B cell (primary cell): ENCODE results near the gene THSD7A.

Experiments used
- EZH2 ChIP-seq: IDR thresholded peaks from 2 replicates; pipeline ENCODE4 v1.6.1; 2012; ENCODE audit warnings: borderline replicate concordance, low read depth, mild to moderate bottlenecking, moderate library complexity, low read length; ENCODE audit not compliant: insufficient read depth, poor library complexity, severe bottlenecking
- TF ChIP-seq, protein P1 (sequence below): fragments of 200-600 bp; IDR thresholded peaks from one replicate; pipeline ENCODE4 v1.8.0; 2022; ENCODE audit warnings: antibody characterized with exemption, mild to moderate bottlenecking

DNA sequence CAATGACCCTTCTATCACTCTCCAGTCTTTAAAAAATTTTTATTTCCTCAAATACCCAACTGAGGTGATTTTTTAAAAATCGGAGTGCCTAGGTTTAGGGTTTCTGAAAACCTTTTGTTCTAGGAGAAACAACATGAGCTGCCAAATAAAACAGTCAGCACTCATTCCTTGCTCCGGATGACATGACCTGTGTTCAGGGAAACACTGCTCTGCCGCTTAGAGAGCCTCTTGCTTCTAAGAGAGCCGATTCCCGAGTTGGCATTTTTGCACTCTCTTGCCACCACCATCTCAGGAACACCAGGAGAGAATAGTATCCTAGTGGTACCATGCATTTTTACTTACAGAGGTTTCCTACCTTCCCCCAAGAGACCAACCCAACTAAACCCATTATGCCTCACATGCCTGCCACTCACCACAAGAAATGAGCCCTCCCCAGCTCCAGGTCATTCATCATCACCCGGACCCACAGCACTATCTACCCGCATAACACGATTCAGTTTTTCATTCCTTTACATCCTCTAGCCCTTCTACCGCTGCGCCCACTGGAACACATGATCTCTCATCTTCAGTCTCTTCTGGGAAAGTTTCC lies 365.4 kb downstream of the THSD7A start:
- TF ChIP-seq, protein P1, sequence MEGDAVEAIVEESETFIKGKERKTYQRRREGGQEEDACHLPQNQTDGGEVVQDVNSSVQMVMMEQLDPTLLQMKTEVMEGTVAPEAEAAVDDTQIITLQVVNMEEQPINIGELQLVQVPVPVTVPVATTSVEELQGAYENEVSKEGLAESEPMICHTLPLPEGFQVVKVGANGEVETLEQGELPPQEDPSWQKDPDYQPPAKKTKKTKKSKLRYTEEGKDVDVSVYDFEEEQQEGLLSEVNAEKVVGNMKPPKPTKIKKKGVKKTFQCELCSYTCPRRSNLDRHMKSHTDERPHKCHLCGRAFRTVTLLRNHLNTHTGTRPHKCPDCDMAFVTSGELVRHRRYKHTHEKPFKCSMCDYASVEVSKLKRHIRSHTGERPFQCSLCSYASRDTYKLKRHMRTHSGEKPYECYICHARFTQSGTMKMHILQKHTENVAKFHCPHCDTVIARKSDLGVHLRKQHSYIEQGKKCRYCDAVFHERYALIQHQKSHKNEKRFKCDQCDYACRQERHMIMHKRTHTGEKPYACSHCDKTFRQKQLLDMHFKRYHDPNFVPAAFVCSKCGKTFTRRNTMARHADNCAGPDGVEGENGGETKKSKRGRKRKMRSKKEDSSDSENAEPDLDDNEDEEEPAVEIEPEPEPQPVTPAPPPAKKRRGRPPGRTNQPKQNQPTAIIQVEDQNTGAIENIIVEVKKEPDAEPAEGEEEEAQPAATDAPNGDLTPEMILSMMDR = no peak
- no peak for TF ChIP-seq EZH2
